HCT116 (cell line): ENCODE results near the gene ACTG1. TPM values are rescaled to one million over a fixed set of nuclear protein-coding genes. Genes with fewer than 3 reads are reported as not detected.

Experiments
- ATAC-seq: fragments of 200-7000 bp; cut with Tn5 transposase; 2 replicates; pipeline ENCODE4 v1.9.1; 2020; ENCODE audit warnings: mild to moderate bottlenecking, moderate library complexity
- BruUV-seq: library from RNA; stranded (reverse); fragments of 400-500 nt; replicated peaks from 2 replicates; lab custom pipeline; 2021; lab: Mats Ljungman, UMichigan
- CTCF ChIA-PET: fragments of 300-600 bp; sonication (Branson Sonifier 250); formaldehyde crosslinking; loops from one replicate; lab custom pipeline; 2021; ENCODE audit warnings: antibody characterized with exemption; lab: Charles Lee
- POLR2A ChIA-PET: fragments of 300-600, 350-600 bp; sonication (Branson Sonifier 250); formaldehyde crosslinking; loops from one replicate; lab custom pipeline; 2021; ENCODE audit warnings: antibody characterized with exemption; lab: Charles Lee
- RAD21 ChIA-PET, 2 experiments: fragments of 300-600 bp; sonication (Branson Sonifier 250); formaldehyde crosslinking; loops; one replicate each; lab custom pipeline; 2023; ENCODE audit warnings: low total read pairs in 2 of 2; ENCODE audit not compliant: uncharacterized antibody in 2 of 2, unreplicated experiment in 2 of 2, low non-redundant PET in 1 of 2; lab: Charles Lee
- DNase-seq: peaks from one replicate; pipeline ENCODE4 v3.0.0-alpha.2; 2010; ENCODE audit warnings: low read depth, low spot score
- H2AFZ ChIP-seq: fragments of 200-600 bp; shearing (Covaris generic), sonication (generic); 2 replicates; pipeline ENCODE4 v1.6.1; 2017; ENCODE audit warnings: low read depth, mixed run types, mixed read lengths, antibody characterized with exemption, low read length; ENCODE audit not compliant: poor library complexity, severe bottlenecking
- H3K27ac ChIP-seq: 2 replicates; pipeline ENCODE4 v1.5.1; 2012; ENCODE audit warnings: low read depth, low read length
- H3K27me3 ChIP-seq: fragments of 200-600 bp; sonication (generic); 2 replicates; pipeline ENCODE4 v1.6.1; 2016; ENCODE audit warnings: mixed run types, low read length, mixed read lengths; ENCODE audit not compliant: insufficient read depth
- H3K36me3 ChIP-seq, 2 experiments: fragments of 200-500 bp in 1 of 2; fragments of 200-600 bp in 1 of 2; sonication (Bioruptor generic) in 1 of 2; sonication (generic) in 1 of 2; 2 replicates each; pipeline versions ENCODE4 v1.5.1 to v1.6.1; 2014 to 2016; ENCODE audit warnings: low read length in 2 of 2, inconsistent platforms in 1 of 2, mixed read lengths in 1 of 2, mixed run types in 1 of 2; ENCODE audit not compliant: insufficient read depth in 2 of 2, control insufficient read depth in 1 of 2
- H3K4me1 ChIP-seq, 2 experiments: fragments of 200-600 bp in 1 of 2; sonication (generic) in 1 of 2; 2 replicates each; pipeline versions ENCODE4 v1.5.1 to v1.6.1; 2012 to 2017; ENCODE audit warnings: low read length in 2 of 2, inconsistent platforms in 1 of 2, mild to moderate bottlenecking in 1 of 2, mixed read lengths in 1 of 2, mixed run types in 1 of 2, moderate library complexity in 1 of 2; ENCODE audit not compliant: insufficient read depth in 2 of 2, control insufficient read depth in 1 of 2
- H3K4me2 ChIP-seq: fragments of 200-600 bp; sonication (generic); 2 replicates; pipeline ENCODE4 v1.6.1; 2017; ENCODE audit warnings: mixed run types, low read length, mixed read lengths
- H3K4me3 ChIP-seq, 2 experiments: fragments of 200-600 bp in 1 of 2; sonication (generic) in 1 of 2; replicated peaks in 1 of 2; 2 replicates each; pipeline ENCODE4 v1.5.1; 2011 to 2016; ENCODE audit warnings: low read length in 2 of 2, control low read depth in 1 of 2, low read depth in 1 of 2, mild to moderate bottlenecking in 1 of 2, mixed read lengths in 1 of 2, mixed run types in 1 of 2
- H3K79me2 ChIP-seq: fragments of 200-600 bp; sonication (generic); 2 replicates; pipeline ENCODE4 v1.6.1; 2017; ENCODE audit warnings: mild to moderate bottlenecking, mixed run types, low read length, moderate library complexity, mixed read lengths; ENCODE audit not compliant: insufficient read depth
- H3K9ac ChIP-seq: fragments of 200-600 bp; sonication (generic); 2 replicates; pipeline ENCODE4 v1.6.1; 2016; ENCODE audit warnings: low read length, mixed read lengths
- H3K9me2 ChIP-seq: fragments of 200-600 bp; sonication (generic), shearing (Covaris generic); 2 replicates; pipeline ENCODE4 v1.6.1; 2017; ENCODE audit warnings: mixed run types, mild to moderate bottlenecking, moderate library complexity; ENCODE audit not compliant: insufficient read depth
- H3K9me3 ChIP-seq, 2 experiments: fragments of 200-500 bp in 1 of 2; fragments of 200-600 bp in 1 of 2; sonication (Bioruptor generic) in 1 of 2; sonication (generic) in 1 of 2; 2 replicates each; pipeline ENCODE4 v1.6.1; 2014 to 2017; ENCODE audit warnings: low read length in 2 of 2, mixed read lengths in 2 of 2, inconsistent platforms in 1 of 2, low read depth in 1 of 2, mild to moderate bottlenecking in 1 of 2, mixed run types in 1 of 2, moderate library complexity in 1 of 2; ENCODE audit not compliant: control insufficient read depth in 1 of 2, insufficient read depth in 1 of 2
- H4K20me1 ChIP-seq: fragments of 200-600 bp; sonication (generic), shearing (Covaris generic); 2 replicates; pipeline ENCODE4 v1.6.1; 2017; ENCODE audit warnings: mixed run types, mild to moderate bottlenecking, moderate library complexity; ENCODE audit not compliant: insufficient read depth
- CBX3 ChIP-seq: IDR thresholded peaks from 2 replicates; pipeline ENCODE4 v1.6.1; 2012; ENCODE audit warnings: low read depth
- EGR1 ChIP-seq: IDR thresholded peaks from 2 replicates; pipeline ENCODE4 v1.6.1; 2012; ENCODE audit warnings: low read depth
- ELF1 ChIP-seq: IDR thresholded peaks from 2 replicates; pipeline ENCODE4 v1.6.1; 2012; ENCODE audit warnings: low read depth, borderline replicate concordance
- FOSL1 ChIP-seq: IDR thresholded peaks from 2 replicates; pipeline ENCODE4 v1.6.1; 2012; ENCODE audit warnings: low read depth
- POLR2AphosphoS5 ChIP-seq: IDR thresholded peaks from 2 replicates; pipeline ENCODE4 v1.6.1; 2011; ENCODE audit warnings: mild to moderate bottlenecking, low read depth, low read length, moderate library complexity
- RAD21 ChIP-seq: IDR thresholded peaks from 2 replicates; pipeline ENCODE4 v1.6.1; 2012; ENCODE audit warnings: low read depth, mild to moderate bottlenecking
- SRF ChIP-seq: IDR thresholded peaks from 2 replicates; pipeline ENCODE4 v1.6.1; 2012; ENCODE audit warnings: low read depth
- YY1 ChIP-seq: IDR thresholded peaks from 2 replicates; pipeline ENCODE4 v1.6.1; 2011; ENCODE audit warnings: low read length, low read depth, moderate library complexity, mild to moderate bottlenecking; ENCODE audit not compliant: insufficient replicate concordance; ENCODE audit errors: extremely low read depth
- ZFX ChIP-seq: fragments of 450-650 bp; IDR thresholded peaks from 2 replicates; pipeline ENCODE4 v1.6.1; 2017
- intact Hi-C: fragments of 100-400 bp; cut with micrococcal nuclease; formaldehyde crosslinking; loops from 2 replicates; pipeline ENCODE4 v1.10.0; 2022
- total RNA-seq: library from RNA; stranded (reverse); gene quantifications from one replicate; pipeline ENCODE4 v1.2.1, GENCODE V29; 2021; ENCODE audit not compliant: unreplicated experiment
- TF ChIP-seq, protein P1 (sequence below): IDR thresholded peaks from 2 replicates; pipeline ENCODE4 v1.6.1; 2011; ENCODE audit warnings: mild to moderate bottlenecking, low read length, moderate library complexity; ENCODE audit not compliant: insufficient replicate concordance; ENCODE audit errors: extremely low read depth

Gene ACTG1
- total RNA-seq, 1 experiment from 2014 or later, result 6,223 TPM

GRCh38 chr17:81477173-81477572 is 35.4 kb downstream of the ACTG1 start:
- ATAC-seq (no peak), DNase-seq (no peak)
- TF ChIP-seq RAD21 (no peak), ELF1 (no peak), EGR1 (no peak), ZFX (no peak), YY1 (no peak), CBX3 (no peak), FOSL1 (no peak), POLR2AphosphoS5 (no peak), SRF (no peak)
- TF ChIP-seq, protein P1, sequence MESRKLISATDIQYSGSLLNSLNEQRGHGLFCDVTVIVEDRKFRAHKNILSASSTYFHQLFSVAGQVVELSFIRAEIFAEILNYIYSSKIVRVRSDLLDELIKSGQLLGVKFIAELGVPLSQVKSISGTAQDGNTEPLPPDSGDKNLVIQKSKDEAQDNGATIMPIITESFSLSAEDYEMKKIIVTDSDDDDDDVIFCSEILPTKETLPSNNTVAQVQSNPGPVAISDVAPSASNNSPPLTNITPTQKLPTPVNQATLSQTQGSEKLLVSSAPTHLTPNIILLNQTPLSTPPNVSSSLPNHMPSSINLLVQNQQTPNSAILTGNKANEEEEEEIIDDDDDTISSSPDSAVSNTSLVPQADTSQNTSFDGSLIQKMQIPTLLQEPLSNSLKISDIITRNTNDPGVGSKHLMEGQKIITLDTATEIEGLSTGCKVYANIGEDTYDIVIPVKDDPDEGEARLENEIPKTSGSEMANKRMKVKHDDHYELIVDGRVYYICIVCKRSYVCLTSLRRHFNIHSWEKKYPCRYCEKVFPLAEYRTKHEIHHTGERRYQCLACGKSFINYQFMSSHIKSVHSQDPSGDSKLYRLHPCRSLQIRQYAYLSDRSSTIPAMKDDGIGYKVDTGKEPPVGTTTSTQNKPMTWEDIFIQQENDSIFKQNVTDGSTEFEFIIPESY, result no peak
- H3K36me3 ChIP-seq, result no peaks in the 10 kb centered on the region
- H2AFZ ChIP-seq, result no peak overlapping the region
- no peak overlapping the region for H3K4me2 ChIP-seq
- no peaks in the 10 kb centered on the region for H3K9me2 ChIP-seq
- H3K4me1 ChIP-seq, result peaks cover 4 to 30% of the 10 kb centered on the region in 2 experiments
- H3K79me2 ChIP-seq, result no peaks in the 10 kb centered on the region
- H4K20me1 ChIP-seq, result no peaks in the 10 kb centered on the region
- ChIA-PET CTCF (no interaction called here), POLR2A (no interaction called here), RAD21 (interaction anchor here in 1 of 2 experiments (0.5 kb wide), 1 partner anchor 100 kb away, joined by 4 read pairs; no protein-coding TSS in a partner anchor)
- intact Hi-C loops, result no loop called here
- H3K27ac ChIP-seq, result no peak overlapping the region
- H3K9me3 ChIP-seq, result no peaks in the 10 kb centered on the region
- no peak overlapping the region for H3K4me3 ChIP-seq
- H3K27me3 ChIP-seq, result no peaks in the 10 kb centered on the region
- no peak overlapping the region for H3K9ac ChIP-seq
- no TSS peak for BruUV-seq
